Neutrophil (primary cell): Measurements from ENCODE around the gene ARFRP1.

Source experiments
- H3K27ac ChIP-seq: fragments of 200-600 bp; sonication (generic); 2 replicates; pipeline ENCODE4 v1.5.1; 2016; ENCODE audit warnings: mild to moderate bottlenecking, moderate library complexity
- H3K27me3 ChIP-seq: fragments of 200-600 bp; sonication (generic); 2 replicates; pipeline ENCODE4 v1.6.0; 2016; ENCODE audit warnings: mild to moderate bottlenecking
- H3K36me3 ChIP-seq: fragments of 200-600 bp; sonication (generic); 2 replicates; pipeline ENCODE4 v1.5.1; 2017
- H3K4me1 ChIP-seq, 2 experiments: fragments of 200-600 bp in 1 of 2; sonication (generic) in 1 of 2; 1 replicate in 1 of 2; 2 replicates in 1 of 2; pipeline versions ENCODE4 v1.5.1 to v1.6.1; 2013 to 2016; ENCODE audit warnings: low read depth in 1 of 2, low read length in 1 of 2, mild to moderate bottlenecking in 1 of 2, moderate library complexity in 1 of 2; ENCODE audit not compliant: control insufficient read depth in 1 of 2, insufficient read depth in 1 of 2
- H3K4me3 ChIP-seq, 2 experiments: fragments of 200-600 bp in 1 of 2; sonication (generic) in 1 of 2; 1 replicate in 1 of 2; 2 replicates in 1 of 2; pipeline ENCODE4 v1.5.1; 2013 to 2016; ENCODE audit warnings: low read depth in 1 of 2, low read length in 1 of 2, mild to moderate bottlenecking in 1 of 2, moderate library complexity in 1 of 2
- H3K9me3 ChIP-seq: fragments of 200-600 bp; sonication (generic); 2 replicates; pipeline ENCODE4 v1.5.1; 2016
- CTCF ChIP-seq: fragments of 200-600 bp; sonication (generic); IDR thresholded peaks from 2 replicates; pipeline ENCODE4 v1.5.1; 2016; ENCODE audit warnings: antibody characterized with exemption

ARFRP1 gene

GRCh38 chr20:63689046-63690002, 18.5 kb downstream of the ARFRP1 start:
- TF ChIP-seq CTCF = no peak
- H3K36me3 ChIP-seq = peaks cover 8% of the 10 kb centered on the region
- no peak overlapping the region for H3K4me3 ChIP-seq
- H3K27me3 ChIP-seq = no peaks in the 10 kb centered on the region
- H3K9me3 ChIP-seq = no peaks in the 10 kb centered on the region
- peaks cover 11 to 12% of the 10 kb centered on the region in 2 experiments for H3K4me1 ChIP-seq
- H3K27ac ChIP-seq = no peak overlapping the region

GRCh38 chr20:63688228-63689045, 19.3 kb downstream of the ARFRP1 start:
- Histone ChIP-seq H3K27ac (no peak overlapping the region), H3K9me3 (no peaks in the 10 kb centered on the region), H3K27me3 (no peaks in the 10 kb centered on the region), H3K4me3 (no peak overlapping the region), H3K4me1 (peaks cover 11 to 12% of the 10 kb centered on the region in 2 experiments), H3K36me3 (peaks cover 8% of the 10 kb centered on the region)
- no peak for TF ChIP-seq CTCF

GRCh38 chr20:63687419-63688178, 20.2 kb downstream of the ARFRP1 start:
- Histone ChIP-seq H3K4me1 (peaks cover 11 to 12% of the 10 kb centered on the region in 2 experiments), H3K36me3 (peaks cover 8% of the 10 kb centered on the region), H3K4me3 (peak overlapping the region in 1 of 2 experiments; percentile 31), H3K27ac (no peak overlapping the region), H3K9me3 (no peaks in the 10 kb centered on the region), H3K27me3 (no peaks in the 10 kb centered on the region)
- TF ChIP-seq CTCF = no peak

- Histone ChIP-seq H3K4me1 (peaks cover 11 to 12% of the 10 kb centered on the region in 2 experiments), H3K27ac (no peak overlapping the region), H3K4me3 (peak overlapping the region; percentile 31 to 35), H3K36me3 (peaks cover 2% of the 10 kb centered on the region), H3K27me3 (no peaks in the 10 kb centered on the region), H3K9me3 (no peaks in the 10 kb centered on the region)
- no peak for TF ChIP-seq CTCF
Measured at GRCh38 chr20:63686492-63687321, 21.1 kb downstream of the ARFRP1 start.
